ENCODE data around the gene AEBP2.
"Not testable (repeated sequence)": the region's sequence is repeated elsewhere in the genome, so short reads cannot be mapped to it uniquely, and the experiment has no call there.

Gene AEBP2

GRCh38 chr12:19507823-19508222 lies 68.5 kb downstream of the AEBP2 start:
- no peak for DNase-seq (ENCODE audit: low spot score)

- no peak for DNase-seq (ENCODE audit: low spot score)
These were observed 71.2 kb downstream of the AEBP2 start for GRCh38 chr12:19510461-19510860.

GRCh38 chr12:19515179-19515578 lies 75.9 kb downstream of the AEBP2 start:
- DNase-seq (ENCODE audit: low spot score), result no peak

- DNase-seq (ENCODE audit: low spot score), result no peak
These were observed 78.3 kb downstream of the AEBP2 start for GRCh38 chr12:19517583-19517982.

GRCh38 chr12:19518209-19518608 lies 78.9 kb downstream of the AEBP2 start:
- no peak for DNase-seq (ENCODE audit: low spot score)

- DNase-seq (ENCODE audit: low spot score), result no peak
These were observed 81.5 kb downstream of the AEBP2 start for GRCh38 chr12:19520646-19521415.

GRCh38 chr12:19525274-19525673 lies 86.0 kb downstream of the AEBP2 start:
- no peak for DNase-seq (ENCODE audit: low spot score)

- DNase-seq (ENCODE audit: low spot score), result no peak
These were observed 88.6 kb downstream of the AEBP2 start for GRCh38 chr12:19527866-19528265.

- DNase-seq (ENCODE audit: low spot score), result no peak
These were observed 89.5 kb downstream of the AEBP2 start for GRCh38 chr12:19528750-19529149.

- no peak for DNase-seq (ENCODE audit: low spot score)
These were observed 90.8 kb downstream of the AEBP2 start for GRCh38 chr12:19529951-19530636.

GRCh38 chr12:19530637-19531023 lies 91.3 kb downstream of the AEBP2 start:
- DNase-seq (ENCODE audit: low spot score), result no peak

GRCh38 chr12:19533567-19533966 lies 94.3 kb downstream of the AEBP2 start:
- no peak for DNase-seq (ENCODE audit: low spot score)

- DNase-seq (ENCODE audit: low spot score), result no peak
These were observed 99.8 kb downstream of the AEBP2 start for GRCh38 chr12:19539071-19539470.

- DNase-seq (ENCODE audit: low spot score), result no peak
These were observed 100.5 kb downstream of the AEBP2 start for GRCh38 chr12:19539836-19540235.

GRCh38 chr12:19542606-19543005 lies 103.3 kb downstream of the AEBP2 start:
- DNase-seq (ENCODE audit: low spot score), result no peak

- no peak for DNase-seq (ENCODE audit: low spot score)
These were observed 105.1 kb downstream of the AEBP2 start for GRCh38 chr12:19544353-19544752.

GRCh38 chr12:19545301-19545700 lies 106.0 kb downstream of the AEBP2 start:
- DNase-seq (ENCODE audit: low spot score), result no peak

GRCh38 chr12:19546027-19546426 lies 106.7 kb downstream of the AEBP2 start:
- DNase-seq (ENCODE audit: low spot score), result no peak

- DNase-seq (ENCODE audit: low spot score), result no peak
These were observed 107.4 kb downstream of the AEBP2 start for GRCh38 chr12:19546611-19547162.

- DNase-seq (ENCODE audit: low spot score), result no peak
These were observed 108.0 kb downstream of the AEBP2 start for GRCh38 chr12:19547271-19547671.

GRCh38 chr12:19548834-19549233 lies 109.5 kb downstream of the AEBP2 start:
- no peak for DNase-seq (ENCODE audit: low spot score)

- no peak for DNase-seq (ENCODE audit: low spot score)
These were observed 111.3 kb downstream of the AEBP2 start for GRCh38 chr12:19550626-19551025.

GRCh38 chr12:19552441-19553097 lies 113.3 kb downstream of the AEBP2 start:
- not testable (repeated sequence) for DNase-seq (ENCODE audit: low spot score)
